Liver (tissue), 3 donors: Measurements from ENCODE around the gene GNB4.

Source experiments
- EGR1 ChIP-seq, 2 donors: IDR thresholded peaks; 2 replicates each; pipeline ENCODE4 v1.6.1; 2016 to 2018; ENCODE audit warnings: antibody characterized with exemption in 2 of 2, low read depth in 2 of 2
- NR2F2 ChIP-seq: IDR thresholded peaks from 2 replicates; pipeline ENCODE4 v1.6.1; 2016; ENCODE audit warnings: antibody characterized with exemption
- TAF1 ChIP-seq: conservative IDR thresholded peaks from 2 replicates; pipeline ENCODE4 v1.6.1; 2016; ENCODE audit warnings: antibody characterized with exemption, mild to moderate bottlenecking
- YY1 ChIP-seq: IDR thresholded peaks from 2 replicates; pipeline ENCODE4 v1.6.1; 2016; ENCODE audit warnings: antibody characterized with exemption, mild to moderate bottlenecking
- TF ChIP-seq, protein P1 (sequence below): fragments of 150-350 bp; IDR thresholded peaks from 2 replicates; pipeline ENCODE4 v1.5.1; 2017; ENCODE audit warnings: improper control_type of control experiment, low read depth, low read length; ENCODE audit not compliant: missing input control
- TF ChIP-seq, protein P2 (sequence below): IDR thresholded peaks from 2 replicates; pipeline ENCODE4 v1.6.1; 2016; ENCODE audit warnings: antibody characterized with exemption
- TF ChIP-seq, protein P3 (sequence below): IDR thresholded peaks from 2 replicates; pipeline ENCODE4 v1.6.1; 2016; ENCODE audit warnings: antibody characterized with exemption, mild to moderate bottlenecking
- donor health status: healthy.
- donor health status: healthy.

DNA sequence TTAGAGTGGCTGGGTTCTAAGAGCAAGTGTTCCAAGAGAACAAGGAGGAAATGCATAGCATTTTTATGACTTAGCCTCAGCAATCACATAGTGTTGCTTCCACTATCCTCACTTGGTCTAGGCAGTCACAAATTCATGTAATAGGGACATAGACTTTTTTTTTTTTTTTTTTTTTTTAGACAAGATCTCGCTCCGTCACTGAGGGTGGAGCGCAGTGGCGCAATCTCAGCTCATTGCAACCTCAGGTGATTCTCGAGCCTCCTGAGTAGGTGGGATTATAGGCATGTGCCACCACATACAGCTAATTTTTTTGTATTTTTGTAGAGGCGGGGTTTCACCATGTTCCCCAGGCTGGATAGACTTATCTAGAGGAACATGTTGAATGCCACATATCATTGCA is 4.7 kb upstream of the GNB4 start:
- TF ChIP-seq EGR1 (IDR thresholded peaks at IDR 0.05; ENCODE audit: low read depth in 2 of 2) (no peak), TAF1 (no peak), YY1 (no peak), NR2F2 (no peak)
- TF ChIP-seq, protein P1, sequence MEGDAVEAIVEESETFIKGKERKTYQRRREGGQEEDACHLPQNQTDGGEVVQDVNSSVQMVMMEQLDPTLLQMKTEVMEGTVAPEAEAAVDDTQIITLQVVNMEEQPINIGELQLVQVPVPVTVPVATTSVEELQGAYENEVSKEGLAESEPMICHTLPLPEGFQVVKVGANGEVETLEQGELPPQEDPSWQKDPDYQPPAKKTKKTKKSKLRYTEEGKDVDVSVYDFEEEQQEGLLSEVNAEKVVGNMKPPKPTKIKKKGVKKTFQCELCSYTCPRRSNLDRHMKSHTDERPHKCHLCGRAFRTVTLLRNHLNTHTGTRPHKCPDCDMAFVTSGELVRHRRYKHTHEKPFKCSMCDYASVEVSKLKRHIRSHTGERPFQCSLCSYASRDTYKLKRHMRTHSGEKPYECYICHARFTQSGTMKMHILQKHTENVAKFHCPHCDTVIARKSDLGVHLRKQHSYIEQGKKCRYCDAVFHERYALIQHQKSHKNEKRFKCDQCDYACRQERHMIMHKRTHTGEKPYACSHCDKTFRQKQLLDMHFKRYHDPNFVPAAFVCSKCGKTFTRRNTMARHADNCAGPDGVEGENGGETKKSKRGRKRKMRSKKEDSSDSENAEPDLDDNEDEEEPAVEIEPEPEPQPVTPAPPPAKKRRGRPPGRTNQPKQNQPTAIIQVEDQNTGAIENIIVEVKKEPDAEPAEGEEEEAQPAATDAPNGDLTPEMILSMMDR: no peak
- TF ChIP-seq, protein P2, sequence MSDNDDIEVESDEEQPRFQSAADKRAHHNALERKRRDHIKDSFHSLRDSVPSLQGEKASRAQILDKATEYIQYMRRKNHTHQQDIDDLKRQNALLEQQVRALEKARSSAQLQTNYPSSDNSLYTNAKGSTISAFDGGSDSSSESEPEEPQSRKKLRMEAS: no peak
- TF ChIP-seq, protein P3, sequence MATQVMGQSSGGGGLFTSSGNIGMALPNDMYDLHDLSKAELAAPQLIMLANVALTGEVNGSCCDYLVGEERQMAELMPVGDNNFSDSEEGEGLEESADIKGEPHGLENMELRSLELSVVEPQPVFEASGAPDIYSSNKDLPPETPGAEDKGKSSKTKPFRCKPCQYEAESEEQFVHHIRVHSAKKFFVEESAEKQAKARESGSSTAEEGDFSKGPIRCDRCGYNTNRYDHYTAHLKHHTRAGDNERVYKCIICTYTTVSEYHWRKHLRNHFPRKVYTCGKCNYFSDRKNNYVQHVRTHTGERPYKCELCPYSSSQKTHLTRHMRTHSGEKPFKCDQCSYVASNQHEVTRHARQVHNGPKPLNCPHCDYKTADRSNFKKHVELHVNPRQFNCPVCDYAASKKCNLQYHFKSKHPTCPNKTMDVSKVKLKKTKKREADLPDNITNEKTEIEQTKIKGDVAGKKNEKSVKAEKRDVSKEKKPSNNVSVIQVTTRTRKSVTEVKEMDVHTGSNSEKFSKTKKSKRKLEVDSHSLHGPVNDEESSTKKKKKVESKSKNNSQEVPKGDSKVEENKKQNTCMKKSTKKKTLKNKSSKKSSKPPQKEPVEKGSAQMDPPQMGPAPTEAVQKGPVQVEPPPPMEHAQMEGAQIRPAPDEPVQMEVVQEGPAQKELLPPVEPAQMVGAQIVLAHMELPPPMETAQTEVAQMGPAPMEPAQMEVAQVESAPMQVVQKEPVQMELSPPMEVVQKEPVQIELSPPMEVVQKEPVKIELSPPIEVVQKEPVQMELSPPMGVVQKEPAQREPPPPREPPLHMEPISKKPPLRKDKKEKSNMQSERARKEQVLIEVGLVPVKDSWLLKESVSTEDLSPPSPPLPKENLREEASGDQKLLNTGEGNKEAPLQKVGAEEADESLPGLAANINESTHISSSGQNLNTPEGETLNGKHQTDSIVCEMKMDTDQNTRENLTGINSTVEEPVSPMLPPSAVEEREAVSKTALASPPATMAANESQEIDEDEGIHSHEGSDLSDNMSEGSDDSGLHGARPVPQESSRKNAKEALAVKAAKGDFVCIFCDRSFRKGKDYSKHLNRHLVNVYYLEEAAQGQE: no peak
